Large intestine (tissue), 3 donors: ENCODE results near the gene NAA20. TPM values are rescaled to one million over a fixed set of nuclear protein-coding genes. Genes with fewer than 3 reads are reported as not detected.
"Not testable (repeated sequence)": the region's sequence is repeated elsewhere in the genome, so short reads cannot be mapped to it uniquely, and the experiment has no call there.

Experiments used
- DNase-seq, 2 donors: peaks; one replicate each; pipeline versions ENCODE4 v3.0.0 to v3.0.0-alpha.2; 2013
- H3K27ac ChIP-seq: one replicate; pipeline ENCODE4 v1.5.1; 2013; ENCODE audit warnings: low read length
- H3K27me3 ChIP-seq: 2 replicates; pipeline ENCODE4 v1.6.1; 2013; ENCODE audit warnings: low read length; ENCODE audit not compliant: control insufficient read depth, insufficient read depth
- H3K36me3 ChIP-seq: 2 replicates; pipeline ENCODE4 v1.6.1; 2013; ENCODE audit warnings: low read length; ENCODE audit not compliant: control insufficient read depth, insufficient read depth
- H3K4me1 ChIP-seq: one replicate; pipeline ENCODE4 v1.6.1; 2013; ENCODE audit warnings: low read length; ENCODE audit not compliant: control insufficient read depth, insufficient read depth
- H3K4me3 ChIP-seq: one replicate; pipeline ENCODE4 v1.5.1; 2013; ENCODE audit warnings: low read length
- H3K9me3 ChIP-seq: one replicate; pipeline ENCODE4 v1.6.1; 2013; ENCODE audit warnings: mild to moderate bottlenecking, low read depth, low read length, moderate library complexity; ENCODE audit not compliant: control insufficient read depth
- WGBS: methylation state at CpG from one replicate; pipeline ENCODE4 v1.1.5; 2013; ENCODE audit warnings: low lambda C conversion rate; ENCODE audit not compliant: insufficient coverage; 5-methylcytosine and 5-hydroxymethylcytosine counted together
- polyA plus RNA-seq: library from polyadenylated mRNA; unstranded; fragments of 120-200 nt; gene quantifications from one replicate; pipeline ENCODE4 v1.2.1, GENCODE V29; 2013

The NAA20 gene
- polyA plus RNA-seq, 1 donor, result 61.5 TPM

- peaks cover 10% of the 10 kb centered on the region for H3K4me1 ChIP-seq
- no peaks in the 10 kb centered on the region for H3K9me3 ChIP-seq
- no CpG with 5 or more reads among the region's 14 CpGs for WGBS
- no peak overlapping the region for H3K4me3 ChIP-seq
- no peak overlapping the region for H3K27ac ChIP-seq
- no peak for DNase-seq
- no peaks in the 10 kb centered on the region for H3K27me3 ChIP-seq
- H3K36me3 ChIP-seq, result peaks cover 57% of the 10 kb centered on the region
Measured at GRCh38 chr20:20000211-20000968, 16.8 kb upstream of the NAA20 start.

- H3K4me3 ChIP-seq, result no peak overlapping the region
- H3K9me3 ChIP-seq, result no peaks in the 10 kb centered on the region
- WGBS, result no CpG with 5 or more reads among the region's 9 CpGs
- no peak for DNase-seq
- peaks cover 45% of the 10 kb centered on the region for H3K36me3 ChIP-seq
- no peaks in the 10 kb centered on the region for H3K27me3 ChIP-seq
- H3K4me1 ChIP-seq, result peaks cover 10% of the 10 kb centered on the region
- H3K27ac ChIP-seq, result peak overlapping the region; percentile 29
Measured at GRCh38 chr20:20002101-20002998, 14.8 kb upstream of the NAA20 start.

GRCh38 chr20:20003031-20003954 lies 13.9 kb upstream of the NAA20 start:
- Histone ChIP-seq H3K9me3 (no peaks in the 10 kb centered on the region), H3K36me3 (peaks cover 38% of the 10 kb centered on the region), H3K4me1 (peaks cover 10% of the 10 kb centered on the region), H3K27ac (peak overlapping the region; percentile 31), H3K4me3 (no peak overlapping the region), H3K27me3 (no peaks in the 10 kb centered on the region)
- whole genome bisulfite sequencing, result 87% methylated on average over 5 of the region's 23 CpGs
- no peak for DNase-seq

GRCh38 chr20:20003955-20004322 lies 13.2 kb upstream of the NAA20 start:
- H3K27me3 ChIP-seq, DNase-seq, H3K9me3 ChIP-seq, H3K4me1 ChIP-seq, H3K4me3 ChIP-seq: not testable (repeated sequence)
- peaks cover 31% of the 10 kb centered on the region for H3K36me3 ChIP-seq
- WGBS, result 100% methylated on average over 1 of the region's 6 CpGs
- H3K27ac ChIP-seq, result peak overlapping the region; percentile 31

- H3K4me1 ChIP-seq, result peaks cover 10% of the 10 kb centered on the region
- H3K27ac ChIP-seq, result no peak overlapping the region
- peaks cover 18% of the 10 kb centered on the region for H3K36me3 ChIP-seq
- DNase-seq, result no peak
- H3K4me3 ChIP-seq, result no peak overlapping the region
- no CpG with 5 or more reads among the region's 7 CpGs for WGBS
- H3K27me3 ChIP-seq, result no peaks in the 10 kb centered on the region
- no peaks in the 10 kb centered on the region for H3K9me3 ChIP-seq
Measured at GRCh38 chr20:20005342-20005741, 11.8 kb upstream of the NAA20 start.

GRCh38 chr20:20009784-20010253 lies 7.3 kb upstream of the NAA20 start:
- no peak overlapping the region for H3K27ac ChIP-seq
- no peak overlapping the region for H3K4me3 ChIP-seq
- DNase-seq, result no peak
- WGBS, result 44% methylated on average over 1 of the region's 14 CpGs
- H3K9me3 ChIP-seq, result no peaks in the 10 kb centered on the region
- no peaks in the 10 kb centered on the region for H3K36me3 ChIP-seq
- no peaks in the 10 kb centered on the region for H3K27me3 ChIP-seq
- peaks cover 12% of the 10 kb centered on the region for H3K4me1 ChIP-seq

GRCh38 chr20:20010639-20011500 lies 6.3 kb upstream of the NAA20 start:
- Histone ChIP-seq H3K27me3 (no peaks in the 10 kb centered on the region), H3K36me3 (no peaks in the 10 kb centered on the region), H3K27ac (peak overlapping the region; percentile 43), H3K9me3 (no peaks in the 10 kb centered on the region), H3K4me1 (peaks cover 14% of the 10 kb centered on the region), H3K4me3 (no peak overlapping the region)
- DNase-seq, result peak in 1 of 2 donors; percentile 29
- 67% methylated on average over 1 of the region's 4 CpGs for WGBS

GRCh38 chr20:20012541-20012940 lies 4.6 kb upstream of the NAA20 start:
- WGBS, result 67% methylated on average over 2 of the region's 2 CpGs
- Histone ChIP-seq H3K36me3 (no peaks in the 10 kb centered on the region), H3K27me3 (no peaks in the 10 kb centered on the region), H3K27ac (no peak overlapping the region), H3K4me1 (peaks cover 14% of the 10 kb centered on the region), H3K4me3 (no peak overlapping the region), H3K9me3 (no peaks in the 10 kb centered on the region)
- DNase-seq, result no peak

- no peak overlapping the region for H3K4me3 ChIP-seq
- no peaks in the 10 kb centered on the region for H3K9me3 ChIP-seq
- DNase-seq, result no peak
- peaks cover 22% of the 10 kb centered on the region for H3K4me1 ChIP-seq
- peaks cover 11% of the 10 kb centered on the region for H3K36me3 ChIP-seq
- WGBS, result no CpG with 5 or more reads among the region's 2 CpGs
- H3K27me3 ChIP-seq, result no peaks in the 10 kb centered on the region
- H3K27ac ChIP-seq, result peak overlapping the region; percentile 47
Measured at GRCh38 chr20:20014659-20015058, 2.5 kb upstream of the NAA20 start.
